NCI-H510A (cell line): ENCODE measurements around the gene BCL2.
A peak's percentile ranks its signal among the peaks of the same experiment; 100 is the strongest.

Experiments used
- DNase-seq: peaks from one replicate; lab custom pipeline; 2025; lab: John Stamatoyannopoulos, UW

Gene BCL2

GRCh38 chr18:63083555-63083954, 236.0 kb downstream of the BCL2 start:
- no peak for DNase-seq

GRCh38 chr18:63083020-63083531, 236.5 kb downstream of the BCL2 start:
- no peak for DNase-seq

GRCh38 chr18:63082366-63083019, 237.1 kb downstream of the BCL2 start:
- DNase-seq = no peak

GRCh38 chr18:63079114-63079513, 240.5 kb downstream of the BCL2 start:
- DNase-seq = peak; percentile 64

- no peak for DNase-seq
These were observed 241.1 kb downstream of the BCL2 start for GRCh38 chr18:63078471-63078870.

- DNase-seq = peak; percentile 92
These were observed 244.6 kb downstream of the BCL2 start for GRCh38 chr18:63074981-63075404.

- peak; percentile 35 for DNase-seq
These were observed 246.1 kb downstream of the BCL2 start for GRCh38 chr18:63073481-63073880.
